H1 (cell line): Measurements from ENCODE around the gene NEFH. TPM values are rescaled to one million over a fixed set of nuclear protein-coding genes. Genes with fewer than 3 reads are reported as not detected.

ENCODE experiments used
- CTCF ChIA-PET: fragments of 300-600 bp; sonication (Branson Sonifier 250); formaldehyde crosslinking; loops from one replicate; lab custom pipeline; 2021; ENCODE audit not compliant: partially characterized antibody; lab: Charles Lee
- POLR2A ChIA-PET: fragments of 300-600 bp; sonication (Branson Sonifier 250); formaldehyde crosslinking; loops from one replicate; lab custom pipeline; 2021; ENCODE audit warnings: inconsistent platforms; ENCODE audit not compliant: partially characterized antibody; lab: Charles Lee
- DNase-seq, 2 experiments: peaks; one replicate each; pipeline versions ENCODE4 v3.0.0 to v3.0.0-alpha.2; 2010 to 2022; ENCODE audit warnings: low spot score in 2 of 2, low read depth in 1 of 2, mixed read lengths in 1 of 2
- FAIRE-seq: peaks from 2 replicates; lab custom pipeline; 2011; peaks lifted over from hg19 to GRCh38; lab: Jason Lieb, UNC
- H2AFZ ChIP-seq: 2 replicates; pipeline ENCODE4 v1.8.1; 2012; ENCODE audit warnings: low read length, inconsistent platforms
- H2AK5ac ChIP-seq: 2 replicates; pipeline ENCODE4 v1.6.1; 2013; ENCODE audit warnings: low read depth, low read length
- H2BK120ac ChIP-seq: replicated peaks from 2 replicates; pipeline ENCODE3; 2013; ENCODE audit warnings: low read depth, low read length, inconsistent platforms
- H2BK12ac ChIP-seq: 2 replicates; pipeline ENCODE4 v1.6.1; 2013; ENCODE audit warnings: low read depth, low read length
- H2BK15ac ChIP-seq: 2 replicates; pipeline ENCODE4 v1.6.1; 2013; ENCODE audit warnings: low read length
- H2BK20ac ChIP-seq: 2 replicates; pipeline ENCODE4 v1.6.1; 2013; ENCODE audit warnings: low read length
- H2BK5ac ChIP-seq: 2 replicates; pipeline ENCODE4 v1.6.1; 2013; ENCODE audit warnings: low read depth, low read length
- H3K14ac ChIP-seq: 2 replicates; pipeline ENCODE4 v1.6.1; 2013; ENCODE audit warnings: inconsistent platforms; ENCODE audit not compliant: insufficient read length
- H3K18ac ChIP-seq: 2 replicates; pipeline ENCODE4 v1.6.1; 2013; ENCODE audit warnings: low read length; ENCODE audit errors: extremely low read depth
- H3K23ac ChIP-seq: 2 replicates; pipeline ENCODE4 v1.6.1; 2013; ENCODE audit warnings: inconsistent platforms; ENCODE audit not compliant: insufficient read length
- H3K23me2 ChIP-seq: 2 replicates; pipeline ENCODE4 v1.6.1; 2013; ENCODE audit warnings: low read depth, low read length
- H3K27ac ChIP-seq: 2 replicates; pipeline ENCODE4 v1.6.1; 2011; ENCODE audit warnings: low read depth, low read length, inconsistent platforms
- H3K27me3 ChIP-seq, 4 experiments: replicated peaks in 1 of 4; 1 replicate in 1 of 4; 2 replicates in 3 of 4; pipeline versions ENCODE4 v1.6.1 to v1.8.1; 2011 to 2013; ENCODE audit warnings: low read length in 3 of 4, mild to moderate bottlenecking in 3 of 4, inconsistent platforms in 2 of 4, mixed read lengths in 2 of 4, moderate library complexity in 1 of 4; ENCODE audit not compliant: control insufficient read depth in 3 of 4, insufficient read depth in 3 of 4; ENCODE audit errors: extremely low read depth in 1 of 4
- H3K36me3 ChIP-seq, 4 experiments: 2 replicates each; pipeline versions ENCODE4 v1.6.1 to v1.8.1; 2011 to 2013; ENCODE audit warnings: mild to moderate bottlenecking in 4 of 4, low read length in 3 of 4, moderate library complexity in 2 of 4, control low read depth in 1 of 4, inconsistent platforms in 1 of 4; ENCODE audit not compliant: insufficient read depth in 4 of 4, control insufficient read depth in 2 of 4
- H3K4ac ChIP-seq: replicated peaks from 2 replicates; pipeline ENCODE3; 2013; ENCODE audit warnings: low read length, low read depth, mixed read lengths, inconsistent platforms; ENCODE audit not compliant: insufficient read length
- H3K4me1 ChIP-seq, 4 experiments: replicated peaks in 1 of 4; 1 replicate in 1 of 4; 2 replicates in 3 of 4; pipeline versions ENCODE4 v1.6.1 to v1.8.1; 2011 to 2013; ENCODE audit warnings: low read length in 3 of 4, inconsistent platforms in 2 of 4, mixed read lengths in 1 of 4; ENCODE audit not compliant: insufficient read depth in 4 of 4, control insufficient read depth in 3 of 4
- H3K4me2 ChIP-seq, 2 experiments: 2 replicates each; pipeline versions ENCODE4 v1.6.1 to v1.8.1; 2011 to 2013; ENCODE audit warnings: low read depth in 2 of 2, low read length in 2 of 2, control low read depth in 1 of 2, inconsistent platforms in 1 of 2, mild to moderate bottlenecking in 1 of 2; ENCODE audit not compliant: insufficient read depth in 1 of 2
- H3K4me3 ChIP-seq, 4 experiments: fragments of 200-600, 300-600 bp in 1 of 4; sonication (generic), shearing (Covaris generic), sonication (Bioruptor Twin) in 1 of 4; 2 replicates each; pipeline versions ENCODE4 v1.5.1 to v1.8.1; 2011 to 2016; ENCODE audit warnings: low read length in 4 of 4, low read depth in 3 of 4, control low read depth in 2 of 4, inconsistent platforms in 2 of 4, mild to moderate bottlenecking in 2 of 4, mixed read lengths in 1 of 4, moderate library complexity in 1 of 4; ENCODE audit not compliant: insufficient read depth in 2 of 4; ENCODE audit errors: extremely low read depth in 1 of 4
- H3K56ac ChIP-seq: replicated peaks from 2 replicates; pipeline ENCODE3; 2013; ENCODE audit warnings: low read depth, mild to moderate bottlenecking, mixed read lengths, low read length, inconsistent platforms; ENCODE audit not compliant: insufficient read length
- H3K79me1 ChIP-seq: 2 replicates; pipeline ENCODE4 v1.6.1; 2013; ENCODE audit warnings: low read depth, low read length, control low read depth
- H3K79me2 ChIP-seq, 2 experiments: 2 replicates each; pipeline versions ENCODE4 v1.6.1 to v1.8.1; 2012 to 2013; ENCODE audit warnings: low read length in 2 of 2, mild to moderate bottlenecking in 2 of 2, inconsistent platforms in 1 of 2; ENCODE audit not compliant: insufficient read depth in 2 of 2, control insufficient read depth in 1 of 2
- H3K9ac ChIP-seq, 4 experiments: replicated peaks in 1 of 4; 1 replicate in 1 of 4; 2 replicates in 3 of 4; pipeline versions ENCODE4 v1.6.1 to v1.8.1; 2011 to 2013; ENCODE audit warnings: low read depth in 3 of 4, low read length in 3 of 4, control low read depth in 2 of 4, mild to moderate bottlenecking in 2 of 4, moderate library complexity in 2 of 4, inconsistent platforms in 1 of 4; ENCODE audit errors: extremely low read depth in 1 of 4
- H3K9me3 ChIP-seq, 2 experiments: 2 replicates each; pipeline versions ENCODE4 v1.6.1 to v1.8.1; 2012 to 2013; ENCODE audit warnings: mild to moderate bottlenecking in 2 of 2, moderate library complexity in 2 of 2, control low read depth in 1 of 2, inconsistent platforms in 1 of 2, low read depth in 1 of 2, low read length in 1 of 2, mixed read lengths in 1 of 2; ENCODE audit not compliant: insufficient read depth in 2 of 2
- H4K20me1 ChIP-seq, 2 experiments: replicated peaks in 1 of 2; 2 replicates each; pipeline versions ENCODE3 to v1.8.1; 2011 to 2013; ENCODE audit warnings: inconsistent platforms in 2 of 2, low read length in 2 of 2, mild to moderate bottlenecking in 1 of 2; ENCODE audit not compliant: insufficient read depth in 2 of 2, control insufficient read depth in 1 of 2
- H4K5ac ChIP-seq: 2 replicates; pipeline ENCODE4 v1.6.1; 2013; ENCODE audit warnings: low read length, low read depth, mixed read lengths, inconsistent platforms; ENCODE audit not compliant: insufficient read length
- H4K8ac ChIP-seq: 2 replicates; pipeline ENCODE4 v1.8.0; 2013; ENCODE audit warnings: mild to moderate bottlenecking, moderate library complexity, low read length, inconsistent platforms; ENCODE audit not compliant: insufficient read depth; ENCODE audit errors: extremely low read depth
- H4K91ac ChIP-seq: replicated peaks from 2 replicates; pipeline ENCODE3; 2013; ENCODE audit warnings: low read length, mixed read lengths, inconsistent platforms; ENCODE audit not compliant: insufficient read length
- CTCF ChIP-seq, 3 experiments: IDR thresholded peaks; 1 replicate in 2 of 3; 2 replicates in 1 of 3; pipeline versions ENCODE4 v1.5.1 to v1.6.1; 2011; ENCODE audit warnings: low read length in 3 of 3, mild to moderate bottlenecking in 3 of 3, inconsistent platforms in 2 of 3, low read depth in 1 of 3, moderate library complexity in 1 of 3; ENCODE audit not compliant: insufficient read depth in 1 of 3; ENCODE audit errors: control extremely low read depth in 1 of 3
- TCF12 ChIP-seq: IDR thresholded peaks from 2 replicates; pipeline ENCODE4 v1.6.1; 2011; ENCODE audit warnings: low read depth, mild to moderate bottlenecking, low read length
- WGBS, 2 experiments: shearing (Covaris generic) in 1 of 2; methylation state at CpG; one replicate each; pipeline versions ENCODE4 v1.1.6 to v1.1.7; 2013 to 2015; ENCODE audit warnings: low lambda C conversion rate in 2 of 2, mixed read lengths in 2 of 2, inconsistent platforms in 1 of 2, low coverage in 1 of 2, missing lambda C conversion rate in 1 of 2; ENCODE audit not compliant: insufficient replicate concordance in 2 of 2, insufficient coverage in 1 of 2, insufficient read length in 1 of 2; ENCODE audit errors: extremely low coverage in 1 of 2, missing lambda C conversion rate in 1 of 2; 5-methylcytosine and 5-hydroxymethylcytosine counted together
- polyA plus RNA-seq, 7 experiments: library from polyadenylated mRNA; depleted of rRNA in 3 of 7; stranded (reverse) in 5 of 7; unstranded in 2 of 7; fragments of >200 nt in 5 of 7; fragments of 200-250 nt in 2 of 7; gene quantifications; 1 replicate in 5 of 7; 2 replicates in 1 of 7; 4 replicates in 1 of 7; pipeline versions ENCODE4 v1.2.1 to v1.2.3, GENCODE V29; 2011 to 2013; ENCODE audit warnings: missing spikeins in 2 of 7, mixed read lengths in 2 of 7
- total RNA-seq: library from RNA; stranded (reverse); fragmentation: NEBNext Ultra II Directional; extraction: Animal tissue kit (Norgen Biotek cat#: 25700); gene quantifications from 2 replicates; pipeline ENCODE4 v1.2.1, GENCODE V29; 2021

The NEFH gene
- total and polyA plus RNA-seq, 2 of the 8 experiments (the other 6 are each of a cell fraction or from before 2014, with no cell fraction given), result 0.57 to 2.3 TPM

- H3K4me3 ChIP-seq, result no peak overlapping the region
- no peak overlapping the region for H3K23ac ChIP-seq
- no peaks in the 10 kb centered on the region for H3K79me1 ChIP-seq
- H3K23me2 ChIP-seq, result no peaks in the 10 kb centered on the region
- H2AFZ ChIP-seq, result no peak overlapping the region
- H2AK5ac ChIP-seq, result no peak overlapping the region
- 90% methylated on average over 5 of the region's 5 CpGs; no CpG with 5 or more reads in 1 of the 2 experiments for WGBS, 2 experiments
- H2BK15ac ChIP-seq, result no peak overlapping the region
- no peak overlapping the region for H2BK120ac ChIP-seq
- H4K8ac ChIP-seq, result no peak overlapping the region
- no peak overlapping the region for H2BK12ac ChIP-seq
- no peak for FAIRE-seq
- H3K4me2 ChIP-seq, result no peak overlapping the region
- POLR2A ChIA-PET, result interaction anchor here (0.7 to 4.0 kb wide), 3 partner anchors 11 to 35 kb away, joined by 3 to 13 read pairs (median 3); no protein-coding TSS in a partner anchor
- H3K14ac ChIP-seq, result no peak overlapping the region
- no peak overlapping the region for H3K27ac ChIP-seq
- DNase-seq, result no peak
- H3K18ac ChIP-seq, result no peak overlapping the region
- no peak overlapping the region for H3K56ac ChIP-seq
- H3K36me3 ChIP-seq, result peaks cover 23 to 71% (median 46%) of the 10 kb centered on the region in 4 experiments
- no peak overlapping the region for H3K9ac ChIP-seq
- H3K9me3 ChIP-seq, result no peaks in the 10 kb centered on the region
- no peak for TF ChIP-seq CTCF (IDR thresholded peaks at IDR 0.05; ENCODE audit: control extremely low read depth in 1 of 3, insufficient read depth in 1 of 3, low read depth in 1 of 3, low read length in 3 of 3)
- no peak for TF ChIP-seq TCF12
- TF ChIP-seq, all 59 proteins: peak for 0
- no peak overlapping the region for H2BK20ac ChIP-seq
- no peak overlapping the region for H4K5ac ChIP-seq
- H3K79me2 ChIP-seq, result no peaks in the 10 kb centered on the region
- H3K27me3 ChIP-seq, result no peaks in the 10 kb centered on the region
- no peak overlapping the region; the same call in 1 of the 2 replicates for H2BK5ac ChIP-seq
- CTCF ChIA-PET, result interaction anchor here (1.3 kb wide), 1 partner anchor 147 kb away, joined by 3 read pairs; no protein-coding TSS in a partner anchor
- no peak overlapping the region for H3K4ac ChIP-seq
- no peak overlapping the region for H4K91ac ChIP-seq
- H4K20me1 ChIP-seq, result peaks cover 0 to 8% of the 10 kb centered on the region in 2 experiments
- no peaks in the 10 kb centered on the region for H3K4me1 ChIP-seq
Observed at GRCh38 chr22:29517215-29517908, 37.3 kb downstream of the NEFH start.
